Forelimb muscle (tissue), 1 donor: ENCODE measurements around the gene FABP7. TPM values are rescaled to one million over a fixed set of nuclear protein-coding genes. Genes with fewer than 3 reads are reported as not detected.
"Not testable (repeated sequence)": the region's sequence is repeated elsewhere in the genome, so short reads cannot be mapped to it uniquely, and the experiment has no call there.

Experiments used
- DNase-seq: peaks from one replicate; pipeline ENCODE4 v3.0.0-alpha.2; 2013; ENCODE audit warnings: low read depth
- polyA plus RNA-seq: library from polyadenylated mRNA; unstranded; fragments of 120-200 nt; gene quantifications from one replicate; pipeline ENCODE4 v1.2.1, GENCODE V29; 2013; ENCODE audit not compliant: insufficient read length

Gene FABP7
- polyA plus RNA-seq: 0.44 TPM

GRCh38 chr6:122779667-122780066 is at the start of gene FABP7:
TSS of gene FABP7 (plus strand) at chr6:122779716. CDS start at chr6:122779795, 79 bp downstream.
- no peak for DNase-seq

GRCh38 chr6:122730334-122730733 is 49.2 kb upstream of the FABP7 start:
- DNase-seq: no peak

GRCh38 chr6:122730775-122731386 is 48.6 kb upstream of the FABP7 start:
- no peak for DNase-seq

- no peak for DNase-seq
Measured at GRCh38 chr6:122733259-122733658, 46.3 kb upstream of the FABP7 start.

GRCh38 chr6:122734529-122735395 is 44.8 kb upstream of the FABP7 start:
- no peak for DNase-seq

- no peak for DNase-seq
Measured at GRCh38 chr6:122735582-122735981, 43.9 kb upstream of the FABP7 start.

GRCh38 chr6:122736163-122736562 is 43.4 kb upstream of the FABP7 start:
- no peak for DNase-seq

- no peak for DNase-seq
Measured at GRCh38 chr6:122736616-122737015, 42.9 kb upstream of the FABP7 start.

GRCh38 chr6:122740091-122740490 is 39.4 kb upstream of the FABP7 start:
- no peak for DNase-seq

GRCh38 chr6:122740936-122741335 is 38.6 kb upstream of the FABP7 start:
- DNase-seq: no peak

- DNase-seq: not testable (repeated sequence)
Measured at GRCh38 chr6:122744247-122744646, 35.3 kb upstream of the FABP7 start.

- DNase-seq: not testable (repeated sequence)
Measured at GRCh38 chr6:122744856-122745255, 34.7 kb upstream of the FABP7 start.

- no peak for DNase-seq
Measured at GRCh38 chr6:122746688-122747087, 32.8 kb upstream of the FABP7 start.

GRCh38 chr6:122747573-122747972 is 31.9 kb upstream of the FABP7 start:
- no peak for DNase-seq

GRCh38 chr6:122748945-122749344 is 30.6 kb upstream of the FABP7 start:
- not testable (repeated sequence) for DNase-seq

- no peak for DNase-seq
Measured at GRCh38 chr6:122749451-122750050, 30.0 kb upstream of the FABP7 start.

GRCh38 chr6:122751326-122751725 is 28.2 kb upstream of the FABP7 start:
- DNase-seq: no peak

- DNase-seq: no peak
Measured at GRCh38 chr6:122752459-122752858, 27.1 kb upstream of the FABP7 start.

GRCh38 chr6:122753000-122753687 is 26.4 kb upstream of the FABP7 start:
- no peak for DNase-seq

- no peak for DNase-seq
Measured at GRCh38 chr6:122753688-122754056, 25.8 kb upstream of the FABP7 start.

GRCh38 chr6:122754191-122754731 is 25.3 kb upstream of the FABP7 start:
- no peak for DNase-seq

GRCh38 chr6:122755901-122756300 is 23.6 kb upstream of the FABP7 start:
- no peak for DNase-seq
